GM18873 (cell line): Measurements from ENCODE around the gene KLKB1.
"Not testable (repeated sequence)": the region's sequence is repeated elsewhere in the genome, so short reads cannot be mapped to it uniquely, and the experiment has no call there.

Experiments
- ATAC-seq: cut with Tn5 transposase; IDR thresholded peaks from one replicate; pipeline ENCODE4 v1.9.1; 2021; ENCODE audit warnings: mild to moderate bottlenecking, moderate library complexity, moderate number of reproducible peaks; ENCODE audit not compliant: unreplicated experiment, low FRiP score

The KLKB1 gene

GRCh38 chr4:186260504-186261448 is 33.5 kb downstream of the KLKB1 start:
- no peak for ATAC-seq

GRCh38 chr4:186264660-186265059 is 37.4 kb downstream of the KLKB1 start:
- ATAC-seq, result no peak

- ATAC-seq, result not testable (repeated sequence)
Measured at GRCh38 chr4:186265250-186265649, 37.9 kb downstream of the KLKB1 start.

GRCh38 chr4:186265683-186266652 is 38.7 kb downstream of the KLKB1 start, which contains the start of gene F11:
TSS of gene F11 (plus strand) at chr4:186266189. CDS start at chr4:186267137, 948 bp downstream.
- ATAC-seq, result no peak

GRCh38 chr4:186266729-186267456 is 39.6 kb downstream of the KLKB1 start:
- ATAC-seq, result no peak

GRCh38 chr4:186271081-186271678 is 43.9 kb downstream of the KLKB1 start:
- no peak for ATAC-seq

- no peak for ATAC-seq
Measured at GRCh38 chr4:186272699-186273391, 45.5 kb downstream of the KLKB1 start.

GRCh38 chr4:186273392-186273789 is 46.1 kb downstream of the KLKB1 start:
- not testable (repeated sequence) for ATAC-seq

GRCh38 chr4:186283311-186283710 is 56.0 kb downstream of the KLKB1 start:
- no peak for ATAC-seq

- ATAC-seq, result no peak
Measured at GRCh38 chr4:186285147-186285546, 57.8 kb downstream of the KLKB1 start.

GRCh38 chr4:186286581-186286980 is 59.3 kb downstream of the KLKB1 start:
- ATAC-seq, result no peak

- ATAC-seq, result no peak
Measured at GRCh38 chr4:186291256-186291890, 64.1 kb downstream of the KLKB1 start.

GRCh38 chr4:186294160-186294559 is 66.9 kb downstream of the KLKB1 start:
- ATAC-seq, result no peak

GRCh38 chr4:186296481-186296880 is 69.2 kb downstream of the KLKB1 start:
- no peak for ATAC-seq

GRCh38 chr4:186297013-186297645 is 69.8 kb downstream of the KLKB1 start:
- no peak for ATAC-seq

GRCh38 chr4:186298031-186298647 is 70.8 kb downstream of the KLKB1 start:
- no peak for ATAC-seq

- ATAC-seq, result no peak
Measured at GRCh38 chr4:186299291-186299690, 72.0 kb downstream of the KLKB1 start.
